ENCODE data around the gene INTS3.

The INTS3 gene

DNA sequence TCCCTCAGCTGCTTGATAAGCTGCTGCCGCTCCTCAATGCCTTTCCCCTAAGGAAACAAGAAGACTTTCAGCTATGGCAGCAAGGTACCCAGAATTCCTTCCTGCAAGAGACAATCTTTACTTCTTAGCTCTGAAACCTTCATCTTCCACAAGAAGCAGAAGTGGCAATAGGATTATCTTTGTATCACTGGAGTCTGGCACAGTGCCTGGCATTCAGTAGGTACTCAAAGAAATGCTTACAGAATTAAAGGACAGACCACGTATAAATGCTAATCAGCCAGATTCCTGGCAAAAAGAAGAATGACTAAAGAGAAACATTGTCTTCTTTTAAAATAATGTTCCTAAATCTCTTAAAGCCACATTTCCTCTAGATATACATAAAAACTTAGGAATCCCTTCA is 91.0 kb downstream of the INTS3 start:
- H3K4me1 ChIP-seq (ENCODE audit: low read length) = no peaks in the 10 kb centered on the region
- peaks cover 6% of the 10 kb centered on the region; the same call in 1 of the 2 replicates for H3K79me2 ChIP-seq (ENCODE audit: low read length)
- H3F3A ChIP-seq (ENCODE audit: insufficient read depth, low read length) = no peaks in the 10 kb centered on the region
- peaks cover 18% of the 10 kb centered on the region for H3K36me3 ChIP-seq (replicated peaks; ENCODE audit: insufficient read depth, low read length)
- H3K27ac ChIP-seq (ENCODE audit: low read length) = no peak overlapping the region
- no peak overlapping the region for H3K9ac ChIP-seq (ENCODE audit: low read length)
- H3K9me3 ChIP-seq (replicated peaks; ENCODE audit: insufficient read depth, low read length) = no peaks in the 10 kb centered on the region
- no peak overlapping the region for H3K4me2 ChIP-seq (ENCODE audit: low read depth, low read length)
- H3K9me2 ChIP-seq (replicated peaks; ENCODE audit: insufficient read depth, low read length) = no peaks in the 10 kb centered on the region
- TF ChIP-seq, protein P1, sequence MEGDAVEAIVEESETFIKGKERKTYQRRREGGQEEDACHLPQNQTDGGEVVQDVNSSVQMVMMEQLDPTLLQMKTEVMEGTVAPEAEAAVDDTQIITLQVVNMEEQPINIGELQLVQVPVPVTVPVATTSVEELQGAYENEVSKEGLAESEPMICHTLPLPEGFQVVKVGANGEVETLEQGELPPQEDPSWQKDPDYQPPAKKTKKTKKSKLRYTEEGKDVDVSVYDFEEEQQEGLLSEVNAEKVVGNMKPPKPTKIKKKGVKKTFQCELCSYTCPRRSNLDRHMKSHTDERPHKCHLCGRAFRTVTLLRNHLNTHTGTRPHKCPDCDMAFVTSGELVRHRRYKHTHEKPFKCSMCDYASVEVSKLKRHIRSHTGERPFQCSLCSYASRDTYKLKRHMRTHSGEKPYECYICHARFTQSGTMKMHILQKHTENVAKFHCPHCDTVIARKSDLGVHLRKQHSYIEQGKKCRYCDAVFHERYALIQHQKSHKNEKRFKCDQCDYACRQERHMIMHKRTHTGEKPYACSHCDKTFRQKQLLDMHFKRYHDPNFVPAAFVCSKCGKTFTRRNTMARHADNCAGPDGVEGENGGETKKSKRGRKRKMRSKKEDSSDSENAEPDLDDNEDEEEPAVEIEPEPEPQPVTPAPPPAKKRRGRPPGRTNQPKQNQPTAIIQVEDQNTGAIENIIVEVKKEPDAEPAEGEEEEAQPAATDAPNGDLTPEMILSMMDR (IDR thresholded peaks at IDR 0.05; ENCODE audit: low read length) = no peak
- TF ChIP-seq EZH2phosphoT487 (IDR thresholded peaks at IDR 0.05; ENCODE audit: low read length) (no peak), EZH2 (optimal IDR thresholded peaks at IDR 0.05; ENCODE audit: low read depth, low read length) (no peak)
- no peak overlapping the region for H3K4me3 ChIP-seq (ENCODE audit: low read length)
- H4K20me1 ChIP-seq (ENCODE audit: insufficient read depth, low read length) = no peaks in the 10 kb centered on the region
- no peak overlapping the region for H2AFZ ChIP-seq (ENCODE audit: low read length)
- DNase-seq = no peak
- no peaks in the 10 kb centered on the region for H3K27me3 ChIP-seq (replicated peaks; ENCODE audit: insufficient read depth, low read length)
